HG02759 (cell line): Measurements from ENCODE around the gene BUD31.
"Not testable (repeated sequence)": the region's sequence is repeated elsewhere in the genome, so short reads cannot be mapped to it uniquely, and the experiment has no call there.

Experiments used
- ATAC-seq: cut with Tn5 transposase; IDR thresholded peaks from one replicate; pipeline ENCODE4 v1.9.1; 2021; ENCODE audit warnings: mild to moderate bottlenecking, moderate library complexity; ENCODE audit not compliant: unreplicated experiment

The BUD31 gene

GRCh38 chr7:99397297-99397983 lies 11.3 kb upstream of the BUD31 start:
- no peak for ATAC-seq

GRCh38 chr7:99398891-99399445 lies 9.8 kb upstream of the BUD31 start:
- ATAC-seq, result no peak

- ATAC-seq, result no peak
Measured at GRCh38 chr7:99399597-99399996, 9.2 kb upstream of the BUD31 start.

- ATAC-seq, result no peak
Measured at GRCh38 chr7:99402854-99403253, 5.9 kb upstream of the BUD31 start.

- ATAC-seq, result no peak
Measured at GRCh38 chr7:99403764-99404163, 5.0 kb upstream of the BUD31 start.

GRCh38 chr7:99404235-99404976 lies 4.4 kb upstream of the BUD31 start:
- no peak for ATAC-seq

GRCh38 chr7:99404977-99405320 lies 3.8 kb upstream of the BUD31 start:
- ATAC-seq, result no peak

- no peak for ATAC-seq
Measured at GRCh38 chr7:99406557-99406956, 2.2 kb upstream of the BUD31 start.

- ATAC-seq, result no peak
Measured at GRCh38 chr7:99407872-99408378, 844 bp upstream of the BUD31 start.

GRCh38 chr7:99409192-99409572 lies 413 bp downstream of the BUD31 start:
- ATAC-seq, result peak; percentile 3

- ATAC-seq, result no peak
Measured at GRCh38 chr7:99409806-99410205, 1.0 kb downstream of the BUD31 start.

GRCh38 chr7:99410635-99411034 lies 1.9 kb downstream of the BUD31 start:
- ATAC-seq, result no peak

GRCh38 chr7:99415513-99416127 lies 6.9 kb downstream of the BUD31 start:
- not testable (repeated sequence) for ATAC-seq

- ATAC-seq, result no peak
Measured at GRCh38 chr7:99418260-99418659, 9.5 kb downstream of the BUD31 start.

- ATAC-seq, result no peak
Measured at GRCh38 chr7:99419323-99420021, 10.7 kb downstream of the BUD31 start.

- ATAC-seq, result no peak
Measured at GRCh38 chr7:99420213-99420612, 11.4 kb downstream of the BUD31 start.

GRCh38 chr7:99420986-99421385 lies 12.2 kb downstream of the BUD31 start:
- ATAC-seq, result no peak

- no peak for ATAC-seq
Measured at GRCh38 chr7:99422186-99422585, 13.4 kb downstream of the BUD31 start.

- ATAC-seq, result no peak
Measured at GRCh38 chr7:99422625-99423024, 13.9 kb downstream of the BUD31 start.

GRCh38 chr7:99424932-99425730 lies 16.4 kb downstream of the BUD31 start:
- ATAC-seq, result no peak
